Measurements from ENCODE around the gene KCTD15.

Gene KCTD15

DNA sequence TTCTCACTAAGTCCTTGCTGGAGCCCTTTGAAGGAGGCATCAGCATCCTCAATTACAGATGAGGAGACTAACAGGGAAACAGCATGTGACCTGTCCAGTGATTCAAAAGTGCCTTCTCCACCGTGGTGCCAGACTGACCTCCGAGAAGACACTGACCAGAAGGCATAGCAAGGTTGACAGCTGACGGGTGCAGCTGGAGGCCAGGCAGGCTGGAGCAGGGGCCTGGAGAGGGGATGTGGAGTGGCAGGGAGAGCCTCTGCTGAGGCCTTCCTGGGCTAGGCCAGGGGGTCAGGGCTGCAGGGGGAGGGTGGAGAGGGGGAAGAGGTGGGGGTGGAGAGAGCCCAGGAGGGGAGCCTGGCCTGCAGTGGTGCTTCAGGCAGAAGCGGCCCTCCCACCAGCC lies 66.3 kb downstream of the KCTD15 start:
- DNase-seq = no peak

DNA sequence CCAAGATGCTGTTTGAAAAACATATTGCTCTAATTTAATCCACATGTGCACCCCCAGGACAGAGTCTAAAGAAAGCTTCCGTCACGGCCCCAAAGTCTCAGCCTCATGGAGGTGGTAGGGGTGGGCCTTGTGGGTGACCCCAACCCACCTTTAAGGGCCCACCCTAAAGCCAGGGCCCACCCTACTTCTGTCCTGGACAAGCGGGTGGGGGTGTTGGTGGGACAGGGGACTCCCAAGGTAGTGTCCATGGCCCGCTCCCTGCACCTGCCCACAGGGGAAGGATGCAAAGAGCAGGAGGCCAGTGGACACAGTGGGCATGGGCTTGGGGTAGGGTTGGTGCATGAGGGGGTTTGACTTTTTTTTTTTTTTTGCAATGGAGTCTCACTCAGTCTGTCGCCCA lies 66.8 kb downstream of the KCTD15 start:
- no peak for DNase-seq

DNA sequence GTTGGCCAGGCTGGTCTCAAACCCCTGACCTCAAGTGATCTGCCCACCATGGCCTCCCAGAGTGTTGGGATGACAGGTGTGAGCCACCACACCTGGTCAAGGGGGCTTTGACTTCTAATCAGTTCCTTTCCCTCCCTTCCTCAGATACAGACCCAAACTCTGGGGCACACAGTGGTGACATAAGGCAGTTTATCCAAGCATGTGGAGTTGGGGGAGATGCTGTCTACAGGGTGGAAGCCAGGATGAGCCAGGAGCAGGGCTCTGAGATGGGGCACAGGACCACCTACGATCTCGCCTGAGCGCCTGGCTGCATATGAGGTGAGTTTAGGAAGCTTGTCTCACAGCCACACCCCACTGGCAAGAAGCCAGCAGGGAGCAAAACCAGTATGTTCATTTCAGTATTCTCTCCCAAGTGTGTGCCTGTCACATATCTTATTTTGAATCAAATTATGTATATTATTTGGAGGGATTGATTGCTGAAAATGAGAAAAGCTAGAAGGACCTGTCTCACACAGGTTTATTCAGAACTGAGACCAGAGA lies 67.7 kb downstream of the KCTD15 start:
- no peak for DNase-seq

DNA sequence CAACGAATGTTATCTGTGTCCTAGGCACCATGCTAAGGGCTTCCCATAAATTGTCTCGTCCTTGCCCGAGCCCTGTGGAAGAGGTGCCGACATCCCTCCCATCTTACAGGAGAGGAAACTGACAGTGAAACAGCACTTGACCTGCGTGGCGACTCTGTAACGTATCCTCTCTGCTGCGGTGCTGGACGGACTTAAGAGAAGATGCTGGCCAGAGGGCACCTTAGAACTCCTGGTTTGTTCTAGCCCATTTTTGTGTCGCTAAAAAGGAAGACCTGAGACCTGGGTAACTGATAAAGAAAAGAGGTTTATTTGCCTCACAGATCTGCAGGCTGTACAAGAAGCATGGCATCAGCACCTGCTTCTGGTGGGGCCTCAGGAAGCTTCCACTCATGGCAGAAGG lies 68.6 kb downstream of the KCTD15 start:
- DNase-seq = no peak
